Spleen (tissue), 7 donors: ENCODE data around the gene P2RY2.

Source experiments
- CTCF ChIP-seq, 11 experiments: fragments of 200-600 bp in 7 of 11; fragments of 450-650 bp in 4 of 11; sonication (generic) in 4 of 11; IDR thresholded peaks in 8 of 11; conservative IDR thresholded peaks in 3 of 11; 1 replicate in 7 of 11; 2 replicates in 4 of 11; pipeline versions ENCODE4 v1.4.0 to v1.8.0; 2016 to 2021; ENCODE audit warnings: antibody characterized with exemption in 11 of 11, inconsistent platforms in 4 of 11, mild to moderate bottlenecking in 1 of 11
- POLR2AphosphoS5 ChIP-seq, 3 donors: sonication (generic); formaldehyde crosslinking; IDR thresholded peaks; one replicate each; pipeline ENCODE4 v1.5.1; 2017; ENCODE audit warnings: antibody characterized with exemption in 3 of 3
- donor health status: DM: no; HTN: no; CAD: no; lungs with moderate emphysema.
- donor health status: DM: no; HTN: no; CAD: no.
- donor health status: DM: no; HTN: no; CAD: no.

DNA sequence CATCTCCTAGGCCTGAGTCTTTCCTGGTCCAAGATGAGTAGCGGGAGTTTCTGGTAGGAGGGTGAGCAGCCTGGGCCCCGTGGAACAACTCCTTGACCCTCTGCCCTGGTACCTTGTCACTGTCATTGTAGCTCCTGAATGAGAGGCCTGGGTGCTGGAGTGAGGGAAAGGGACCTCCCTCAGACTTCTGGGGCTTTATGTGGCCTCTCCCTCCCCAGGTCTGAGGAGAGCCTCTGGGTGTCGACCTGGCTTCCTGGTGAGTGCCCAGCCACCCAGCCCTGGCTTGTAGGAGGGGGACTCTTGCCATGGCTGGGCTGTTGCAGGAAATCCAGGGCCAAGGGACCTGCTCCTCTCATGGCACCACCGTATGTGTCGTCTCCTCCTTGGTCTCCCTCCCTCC, 3.9 kb downstream of the P2RY2 start:
- no peak for TF ChIP-seq POLR2AphosphoS5 (IDR thresholded peaks at IDR 0.05)
- TF ChIP-seq CTCF (IDR thresholded peaks at IDR 0.05 in 8 of 11, conservative IDR thresholded peaks at IDR 0.05 in 3 of 11), result no peak
